Bronchial smooth muscle cell (primary cell): ENCODE data around the gene PEA15. TPM values are rescaled to one million over a fixed set of nuclear protein-coding genes. Genes with fewer than 3 reads are reported as not detected.

Source experiments
- total RNA-seq: library from RNA; depleted of rRNA; stranded (reverse); fragments of >200 nt; gene quantifications from 2 replicates; pipeline ENCODE4 v1.2.1, GENCODE V29; 2014

Gene PEA15, protein sequence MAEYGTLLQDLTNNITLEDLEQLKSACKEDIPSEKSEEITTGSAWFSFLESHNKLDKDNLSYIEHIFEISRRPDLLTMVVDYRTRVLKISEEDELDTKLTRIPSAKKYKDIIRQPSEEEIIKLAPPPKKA
- 38.8 and 50.3 TPM in 2 replicates for total RNA-seq

DNA sequence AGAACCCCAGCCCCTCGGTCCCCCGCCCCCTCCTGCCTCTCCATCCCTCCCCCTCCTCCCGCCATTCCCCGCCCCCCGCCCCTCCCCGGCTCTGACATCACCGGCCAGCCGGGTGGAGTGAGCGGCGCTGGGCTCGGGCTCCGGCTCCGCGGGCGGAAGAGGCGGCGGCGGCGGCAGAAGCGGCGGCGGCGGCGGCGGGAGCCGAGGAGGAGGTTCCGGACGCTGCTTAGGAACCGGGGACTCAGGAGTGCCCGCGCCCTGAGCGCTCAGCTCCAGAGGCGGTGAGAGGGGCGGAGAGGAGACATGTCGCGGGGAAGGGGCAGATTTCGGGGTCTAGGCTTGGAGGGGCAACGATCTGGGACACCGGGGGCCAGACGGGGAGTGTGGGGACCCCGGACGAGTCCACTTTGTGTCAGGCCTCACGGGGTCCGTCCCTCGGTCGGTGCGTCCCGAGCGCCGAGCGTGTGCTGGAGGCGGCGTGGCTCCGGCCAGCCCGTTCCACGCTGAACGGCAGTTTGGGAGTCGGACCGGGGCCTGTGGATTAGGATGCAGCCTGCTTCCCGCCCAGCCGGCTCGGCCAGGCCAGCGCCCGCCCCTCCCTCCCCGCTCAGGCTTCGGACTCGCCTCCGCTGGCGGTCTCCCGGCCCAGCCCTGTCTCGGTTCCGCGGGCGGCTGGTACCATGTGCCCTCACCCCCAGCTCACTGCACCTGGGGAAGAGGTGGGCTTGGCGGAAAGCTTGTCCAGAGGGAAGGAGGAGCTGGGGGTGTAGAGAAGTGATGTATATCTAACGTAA, at the start of gene PEA15:
PEA15 (plus strand) TSS at position 143 of the 794 bp plus-strand sequence. CDS start 6,161 bp downstream, outside the sequence.

DNA sequence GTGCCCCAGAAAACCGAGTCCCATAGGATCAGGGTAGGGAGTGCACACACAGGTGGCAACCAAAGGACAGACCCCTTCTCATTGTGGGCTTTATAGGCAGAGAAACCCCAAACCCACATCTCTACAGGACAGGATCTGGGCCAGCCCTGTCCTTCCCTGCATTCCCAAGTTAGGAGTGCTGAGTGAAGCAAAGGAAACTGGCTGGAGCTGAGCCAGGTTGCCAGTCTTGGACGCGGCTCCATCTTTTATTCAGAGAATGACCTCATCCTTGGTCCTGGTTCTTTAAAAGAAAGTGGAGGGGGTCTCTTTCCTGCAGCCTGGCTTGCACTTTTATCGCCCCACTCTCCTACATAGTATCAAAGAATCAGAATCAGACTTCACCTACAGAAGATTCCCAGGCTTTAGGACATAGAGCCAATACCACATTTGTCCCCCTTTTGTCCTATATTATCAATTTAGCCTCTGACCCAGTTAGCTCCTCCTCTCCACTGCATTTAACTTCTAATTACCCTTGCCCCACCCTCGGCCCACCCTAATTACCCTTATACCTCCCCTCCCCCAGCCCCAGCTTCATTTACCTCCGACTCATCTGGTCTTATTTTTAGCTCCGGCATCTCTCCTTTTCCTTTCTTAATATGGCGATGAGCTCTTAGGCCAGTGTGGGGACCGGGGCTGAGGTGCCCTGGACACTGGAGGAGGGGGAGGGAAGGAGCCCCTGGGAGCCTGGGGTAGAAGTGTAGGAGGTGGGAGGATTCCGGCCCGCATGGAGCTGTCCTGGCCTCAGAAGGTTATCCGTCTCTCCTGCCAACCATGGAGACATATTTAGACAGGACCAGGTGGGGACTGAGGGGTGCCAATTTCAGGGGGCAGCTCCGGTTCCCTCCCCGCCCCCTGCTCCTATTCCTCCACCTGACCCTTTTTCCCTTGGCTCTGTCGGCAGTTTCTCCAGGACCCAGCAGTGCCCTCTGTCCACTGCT, 15.2 kb upstream of the PEA15 start, which contains the start of gene CASQ1:
CASQ1 (plus strand) TSS at position 927 of the 977 bp plus-strand sequence. CDS start 177 bp downstream, outside the sequence.

DNA sequence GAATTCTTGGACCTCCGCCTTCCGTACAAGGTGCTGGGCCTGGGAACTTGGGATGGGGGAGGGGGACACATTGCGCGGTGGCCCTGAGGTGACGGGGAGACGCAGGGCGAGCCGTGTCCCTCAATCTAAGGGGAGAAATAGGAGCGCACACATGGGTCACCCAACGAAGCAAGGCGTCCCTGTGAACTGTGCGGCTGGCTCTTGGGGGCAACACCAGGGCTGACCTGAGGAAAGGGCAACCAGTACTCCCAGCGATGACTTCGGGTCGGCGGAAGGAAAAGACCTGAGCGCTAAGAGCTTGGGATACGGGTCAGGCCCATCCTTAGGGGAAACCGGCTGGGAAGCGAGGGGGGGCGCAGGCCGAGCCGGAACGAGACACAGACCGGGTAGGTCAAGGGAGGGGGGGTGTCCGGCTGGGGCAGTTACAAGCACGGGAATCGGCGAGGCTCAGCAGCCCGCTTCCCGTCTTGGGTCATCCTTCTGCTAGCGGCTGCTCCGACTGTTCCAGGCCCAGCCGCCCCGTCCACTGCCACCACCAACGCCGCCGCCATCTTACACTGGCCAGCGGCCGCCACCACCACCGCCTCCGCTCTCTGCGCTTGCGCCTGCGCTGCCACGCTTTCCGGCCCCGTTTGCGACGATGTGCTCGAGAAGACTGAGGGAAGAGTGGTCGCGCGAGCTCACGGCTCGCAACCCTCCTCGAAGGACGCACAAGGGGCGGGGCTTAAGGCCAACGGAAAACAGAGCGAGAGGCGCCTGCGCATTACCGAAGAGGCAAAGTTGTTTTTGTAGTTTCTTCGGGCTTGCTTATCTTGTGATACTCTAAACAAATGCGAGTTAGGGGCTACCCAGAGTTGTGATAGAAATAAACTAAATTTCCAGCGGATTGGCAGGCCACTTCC, 57.0 kb downstream of the PEA15 start, which contains the start of gene DCAF8:
DCAF8 (minus strand) TSS at position 657 of the 902 bp plus-strand sequence. CDS start 18,541 bp downstream, outside the sequence.

Other genes with a start within 250 kb of the PEA15 start
- 2.8 and 3.2 TPM in 2 replicates for gene PIGM, start 173.4 kb upstream of the PEA15 start, total RNA-seq
- gene KCNJ10, start 135.2 kb upstream of the PEA15 start, total RNA-seq, result not detected in 2 replicates
- gene KCNJ9, start 123.8 kb upstream of the PEA15 start, total RNA-seq, result under 0.01 and 0.09 TPM in 2 replicates
- 12.8 and 15.1 TPM in 2 replicates for gene IGSF8, start 106.8 kb upstream of the PEA15 start, total RNA-seq
- gene ATP1A2, start 89.6 kb upstream of the PEA15 start, total RNA-seq, result 0.16 and 0.60 TPM in 2 replicates
- not detected in 2 replicates for gene ATP1A4, start 53.8 kb upstream of the PEA15 start, total RNA-seq
- not detected in 2 replicates for gene CASQ1, start 14.8 kb upstream of the PEA15 start, total RNA-seq
- gene DCAF8, start 57.2 kb downstream of the PEA15 start, total RNA-seq, result 90.5 and 94.0 TPM in 2 replicates
- gene PEX19, start 79.7 kb downstream of the PEA15 start, total RNA-seq, result 32.0 and 37.8 TPM in 2 replicates
- 286 and 334 TPM in 2 replicates for gene COPA, start 137.9 kb downstream of the PEA15 start, total RNA-seq
- gene NCSTN, start 138.0 kb downstream of the PEA15 start, total RNA-seq, result 55.2 and 63.5 TPM in 2 replicates
- gene NHLH1, start 161.7 kb downstream of the PEA15 start, total RNA-seq, result under 0.01 TPM in 1 of 2 replicates, not detected in the other
- under 0.01 TPM in 1 of 2 replicates, not detected in the other for gene VANGL2, start 195.2 kb downstream of the PEA15 start, total RNA-seq